Ishikawa (cell line): ENCODE data around the gene FRAS1.

Source experiments
- CEBPB ChIP-seq: IDR thresholded peaks from 2 replicates; pipeline ENCODE4 v1.6.1; 2012
- CREB1 ChIP-seq: IDR thresholded peaks from 2 replicates; pipeline ENCODE4 v1.6.1; 2012; ENCODE audit warnings: low read depth
- EGR1 ChIP-seq: IDR thresholded peaks from 2 replicates; pipeline ENCODE4 v1.6.1; 2012
- EP300 ChIP-seq: IDR thresholded peaks from 2 replicates; pipeline ENCODE4 v1.6.1; 2012; ENCODE audit warnings: borderline replicate concordance
- FOXM1 ChIP-seq: IDR thresholded peaks from 2 replicates; pipeline ENCODE4 v1.6.1; 2012; ENCODE audit warnings: low read depth, borderline replicate concordance
- MAX ChIP-seq: IDR thresholded peaks from 2 replicates; pipeline ENCODE4 v1.6.1; 2012
- NFIC ChIP-seq: IDR thresholded peaks from 2 replicates; pipeline ENCODE4 v1.6.1; 2012
- RAD21 ChIP-seq: IDR thresholded peaks from 2 replicates; pipeline ENCODE4 v1.6.1; 2012; ENCODE audit warnings: low read depth
- TAF1 ChIP-seq: IDR thresholded peaks from 2 replicates; pipeline ENCODE4 v1.6.1; 2012; ENCODE audit warnings: low read depth, mild to moderate bottlenecking
- TCF12 ChIP-seq: IDR thresholded peaks from 2 replicates; pipeline ENCODE4 v1.6.1; 2012; ENCODE audit warnings: low read depth
- TEAD4 ChIP-seq: IDR thresholded peaks from 2 replicates; pipeline ENCODE4 v1.6.1; 2012
- YY1 ChIP-seq: IDR thresholded peaks from 2 replicates; pipeline ENCODE4 v1.6.1; 2012; ENCODE audit warnings: low read depth
- ZBTB7A ChIP-seq: IDR thresholded peaks from 2 replicates; pipeline ENCODE4 v1.6.1; 2012; ENCODE audit warnings: low read depth
- TF ChIP-seq, protein P1 (sequence below): IDR thresholded peaks from 2 replicates; pipeline ENCODE4 v1.6.1; 2012; ENCODE audit warnings: low read depth, mild to moderate bottlenecking
- TF ChIP-seq, protein P2 (sequence below): IDR thresholded peaks from 2 replicates; pipeline ENCODE4 v1.6.1; 2012

FRAS1 gene

GRCh38 chr4:78312989-78313753 lies 256.0 kb downstream of the FRAS1 start:
- no peak for TF ChIP-seq ZBTB7A
- TF ChIP-seq EP300: no peak

GRCh38 chr4:78313754-78314120 lies 256.6 kb downstream of the FRAS1 start:
- TF ChIP-seq EP300 (no peak), EGR1 (no peak), MAX (no peak), TEAD4 (no peak), RAD21 (no peak), TAF1 (no peak), YY1 (no peak), CREB1 (no peak), TCF12 (no peak), FOXM1 (no peak), ZBTB7A (no peak), NFIC (no peak), CEBPB (no peak)
- TF ChIP-seq, protein P1, sequence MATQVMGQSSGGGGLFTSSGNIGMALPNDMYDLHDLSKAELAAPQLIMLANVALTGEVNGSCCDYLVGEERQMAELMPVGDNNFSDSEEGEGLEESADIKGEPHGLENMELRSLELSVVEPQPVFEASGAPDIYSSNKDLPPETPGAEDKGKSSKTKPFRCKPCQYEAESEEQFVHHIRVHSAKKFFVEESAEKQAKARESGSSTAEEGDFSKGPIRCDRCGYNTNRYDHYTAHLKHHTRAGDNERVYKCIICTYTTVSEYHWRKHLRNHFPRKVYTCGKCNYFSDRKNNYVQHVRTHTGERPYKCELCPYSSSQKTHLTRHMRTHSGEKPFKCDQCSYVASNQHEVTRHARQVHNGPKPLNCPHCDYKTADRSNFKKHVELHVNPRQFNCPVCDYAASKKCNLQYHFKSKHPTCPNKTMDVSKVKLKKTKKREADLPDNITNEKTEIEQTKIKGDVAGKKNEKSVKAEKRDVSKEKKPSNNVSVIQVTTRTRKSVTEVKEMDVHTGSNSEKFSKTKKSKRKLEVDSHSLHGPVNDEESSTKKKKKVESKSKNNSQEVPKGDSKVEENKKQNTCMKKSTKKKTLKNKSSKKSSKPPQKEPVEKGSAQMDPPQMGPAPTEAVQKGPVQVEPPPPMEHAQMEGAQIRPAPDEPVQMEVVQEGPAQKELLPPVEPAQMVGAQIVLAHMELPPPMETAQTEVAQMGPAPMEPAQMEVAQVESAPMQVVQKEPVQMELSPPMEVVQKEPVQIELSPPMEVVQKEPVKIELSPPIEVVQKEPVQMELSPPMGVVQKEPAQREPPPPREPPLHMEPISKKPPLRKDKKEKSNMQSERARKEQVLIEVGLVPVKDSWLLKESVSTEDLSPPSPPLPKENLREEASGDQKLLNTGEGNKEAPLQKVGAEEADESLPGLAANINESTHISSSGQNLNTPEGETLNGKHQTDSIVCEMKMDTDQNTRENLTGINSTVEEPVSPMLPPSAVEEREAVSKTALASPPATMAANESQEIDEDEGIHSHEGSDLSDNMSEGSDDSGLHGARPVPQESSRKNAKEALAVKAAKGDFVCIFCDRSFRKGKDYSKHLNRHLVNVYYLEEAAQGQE: no peak
- TF ChIP-seq, protein P2, sequence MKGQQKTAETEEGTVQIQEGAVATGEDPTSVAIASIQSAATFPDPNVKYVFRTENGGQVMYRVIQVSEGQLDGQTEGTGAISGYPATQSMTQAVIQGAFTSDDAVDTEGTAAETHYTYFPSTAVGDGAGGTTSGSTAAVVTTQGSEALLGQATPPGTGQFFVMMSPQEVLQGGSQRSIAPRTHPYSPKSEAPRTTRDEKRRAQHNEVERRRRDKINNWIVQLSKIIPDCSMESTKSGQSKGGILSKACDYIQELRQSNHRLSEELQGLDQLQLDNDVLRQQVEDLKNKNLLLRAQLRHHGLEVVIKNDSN: no peak

DNA sequence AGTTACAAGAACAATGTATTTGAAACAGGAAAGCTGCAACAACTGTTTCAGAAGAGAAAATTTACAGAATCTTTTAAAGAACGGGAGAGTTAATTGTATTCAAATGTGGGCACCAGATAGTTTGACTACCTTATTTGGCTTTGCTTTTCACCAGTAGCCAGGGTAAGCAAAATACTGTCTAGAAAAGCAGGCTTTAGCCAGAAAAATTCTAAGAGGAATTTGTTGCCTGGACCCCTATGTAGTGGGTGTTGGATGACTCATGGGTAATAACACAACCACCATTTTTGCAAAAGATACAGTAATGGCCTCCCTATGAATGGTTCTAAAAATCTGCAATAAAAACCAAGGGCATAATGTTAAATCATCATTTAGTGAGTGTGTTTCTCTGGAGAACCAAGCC lies 261.0 kb downstream of the FRAS1 start:
- TF ChIP-seq MAX (no peak), YY1 (no peak), EGR1 (no peak), ZBTB7A (no peak), EP300 (no peak), TAF1 (no peak), CREB1 (no peak), CEBPB (no peak), FOXM1 (no peak), TCF12 (no peak), TEAD4 (no peak), RAD21 (no peak)
- TF ChIP-seq, protein P2: no peak
- TF ChIP-seq, protein P1: no peak

- TF ChIP-seq FOXM1 (no peak), TCF12 (no peak), TEAD4 (no peak), RAD21 (no peak), CEBPB (no peak), NFIC (no peak), CREB1 (no peak), EGR1 (no peak), YY1 (no peak), MAX (no peak), ZBTB7A (no peak), EP300 (no peak)
- TF ChIP-seq, protein P2: no peak
- TF ChIP-seq, protein P1: no peak
Measured at GRCh38 chr4:78320349-78320935, 263.3 kb downstream of the FRAS1 start.
